ENCODE data around the gene ARHGAP15.

Gene ARHGAP15

GRCh38 chr2:143688248-143688647 is 559.0 kb downstream of the ARHGAP15 start:
- no peaks in the 10 kb centered on the region for H3K9me3 ChIP-seq (replicated peaks in 1 of 2; ENCODE audit: control insufficient read depth in 2 of 2, insufficient read depth in 1 of 2, low read depth in 1 of 2, low read length in 2 of 2)

GRCh38 chr2:143688815-143689214 is 559.6 kb downstream of the ARHGAP15 start:
- no peak overlapping the region for H3K14ac ChIP-seq (ENCODE audit: low read length)
- H3K4ac ChIP-seq (ENCODE audit: low read length): no peak overlapping the region
- no peak overlapping the region for H2AFZ ChIP-seq (ENCODE audit: low read length)
- H3K79me1 ChIP-seq (ENCODE audit: low read depth, low read length): no peaks in the 10 kb centered on the region
- H2BK120ac ChIP-seq (ENCODE audit: low read depth, low read length): no peak overlapping the region
- no peak overlapping the region for H2AK5ac ChIP-seq (ENCODE audit: low read depth, low read length)
- no peak overlapping the region for H3K27ac ChIP-seq (replicated peaks; ENCODE audit: low read length)
- no peak overlapping the region for H2BK12ac ChIP-seq (ENCODE audit: low read length)
- no peaks in the 10 kb centered on the region for H3K36me3 ChIP-seq (replicated peaks in 1 of 2; ENCODE audit: control insufficient read depth in 2 of 2, insufficient read depth in 2 of 2, low read length in 2 of 2)
- H3K23ac ChIP-seq (ENCODE audit: low read depth, low read length, poor library complexity): no peak overlapping the region
- WGBS, 2 donors (ENCODE audit: extremely low coverage in 2 of 2, insufficient read length in 2 of 2, insufficient replicate concordance in 1 of 2): no CpG with 5 or more reads among the region's 2 CpGs
- no peak overlapping the region for H3K9ac ChIP-seq (ENCODE audit: low read depth, low read length, poor library complexity)
- H3K4me2 ChIP-seq (ENCODE audit: insufficient read depth, low read length, poor library complexity, severe bottlenecking): no peak overlapping the region
- no peak overlapping the region for H4K8ac ChIP-seq (ENCODE audit: low read depth, low read length)
- H2BK5ac ChIP-seq (ENCODE audit: low read length): no peak overlapping the region
- no peaks in the 10 kb centered on the region for H3K9me3 ChIP-seq (replicated peaks in 1 of 2; ENCODE audit: control insufficient read depth in 2 of 2, insufficient read depth in 1 of 2, low read depth in 1 of 2, low read length in 2 of 2)
- no peak overlapping the region for H3K4me3 ChIP-seq (ENCODE audit: low read length in 2 of 2)
- no peaks in the 10 kb centered on the region for H3K27me3 ChIP-seq (ENCODE audit: control insufficient read depth in 3 of 3, insufficient read depth in 3 of 3, low read depth in 1 of 3, low read length in 3 of 3)
- peaks cover 0 to 7% of the 10 kb centered on the region in 2 donors for H3K4me1 ChIP-seq (ENCODE audit: control insufficient read depth in 2 of 2, insufficient read depth in 1 of 2, low read depth in 1 of 2, low read length in 2 of 2)
- DNase-seq (ENCODE audit: low spot score): no peak
- no peak overlapping the region for H3K18ac ChIP-seq (ENCODE audit: low read length)
- no peak overlapping the region for H2BK15ac ChIP-seq (ENCODE audit: low read length)
- H4K91ac ChIP-seq (ENCODE audit: low read depth, low read length, poor library complexity): no peak overlapping the region

More at GRCh38 chr2:143688248-143688647, 559.0 kb downstream of the ARHGAP15 start:
- Histone ChIP-seq H2AFZ (ENCODE audit: low read length) (no peak overlapping the region), H3K23ac (ENCODE audit: low read depth, low read length, poor library complexity) (no peak overlapping the region), H3K4me3 (ENCODE audit: low read length in 2 of 2) (no peak overlapping the region), H3K18ac (ENCODE audit: low read length) (no peak overlapping the region), H3K4me2 (ENCODE audit: insufficient read depth, low read length, poor library complexity, severe bottlenecking) (no peak overlapping the region), H2BK120ac (ENCODE audit: low read depth, low read length) (no peak overlapping the region), H3K36me3 (replicated peaks in 1 of 2; ENCODE audit: control insufficient read depth in 2 of 2, insufficient read depth in 2 of 2, low read length in 2 of 2) (no peaks in the 10 kb centered on the region), H2BK5ac (ENCODE audit: low read length) (no peak overlapping the region), H3K27ac (replicated peaks; ENCODE audit: low read length) (no peak overlapping the region), H3K9ac (ENCODE audit: low read depth, low read length, poor library complexity) (no peak overlapping the region), H3K4ac (ENCODE audit: low read length) (no peak overlapping the region), H2BK15ac (ENCODE audit: low read length) (no peak overlapping the region), H3K4me1 (ENCODE audit: control insufficient read depth in 2 of 2, insufficient read depth in 1 of 2, low read depth in 1 of 2, low read length in 2 of 2) (peaks cover 0 to 7% of the 10 kb centered on the region in 2 donors), H2AK5ac (ENCODE audit: low read depth, low read length) (no peak overlapping the region), H4K91ac (ENCODE audit: low read depth, low read length, poor library complexity) (no peak overlapping the region), H3K79me1 (ENCODE audit: low read depth, low read length) (no peaks in the 10 kb centered on the region), H4K8ac (ENCODE audit: low read depth, low read length) (no peak overlapping the region), H2BK12ac (ENCODE audit: low read length) (no peak overlapping the region), H3K27me3 (ENCODE audit: control insufficient read depth in 3 of 3, insufficient read depth in 3 of 3, low read depth in 1 of 3, low read length in 3 of 3) (no peaks in the 10 kb centered on the region), H3K14ac (ENCODE audit: low read length) (no peak overlapping the region)
- DNase-seq (ENCODE audit: low spot score): no peak
- WGBS, 2 donors (ENCODE audit: extremely low coverage in 2 of 2, insufficient read length in 2 of 2, insufficient replicate concordance in 1 of 2): no CpG with 5 or more reads among the region's 2 CpGs

GRCh38 chr2:143689541-143689940 is 560.3 kb downstream of the ARHGAP15 start:
- no peak overlapping the region for H3K9ac ChIP-seq (ENCODE audit: low read depth, low read length, poor library complexity)
- no peak overlapping the region for H3K4ac ChIP-seq (ENCODE audit: low read length)

DNA sequence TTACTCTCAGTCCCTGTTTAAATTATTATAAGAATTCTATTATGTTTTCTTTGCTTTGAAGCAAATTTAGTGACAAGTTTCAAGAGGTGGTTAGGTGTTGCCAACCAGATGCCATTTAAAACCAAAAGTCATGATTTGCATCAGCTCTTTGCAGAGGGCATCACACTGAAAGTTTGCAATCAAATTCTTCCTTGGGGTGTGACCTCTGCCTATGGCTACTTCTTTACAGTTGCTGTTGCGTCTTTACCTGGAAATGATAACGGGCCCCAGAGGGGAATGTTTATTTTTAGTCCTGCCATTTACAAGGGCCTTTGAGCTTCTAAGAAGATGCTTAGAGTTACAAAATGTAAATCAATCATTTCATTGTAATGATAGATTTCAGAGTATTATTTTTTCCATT is 561.0 kb downstream of the ARHGAP15 start:
- H3K23ac ChIP-seq (ENCODE audit: low read depth, low read length, poor library complexity): no peak overlapping the region
- H2BK12ac ChIP-seq (ENCODE audit: low read length): no peak overlapping the region
- H3K4me3 ChIP-seq (ENCODE audit: low read length in 2 of 2): no peak overlapping the region
- H3K4ac ChIP-seq (ENCODE audit: low read length): no peak overlapping the region
- no peak overlapping the region for H3K27ac ChIP-seq (replicated peaks; ENCODE audit: low read length)
- peaks cover 0 to 7% of the 10 kb centered on the region in 2 donors for H3K4me1 ChIP-seq (ENCODE audit: control insufficient read depth in 2 of 2, insufficient read depth in 1 of 2, low read depth in 1 of 2, low read length in 2 of 2)
- no peak overlapping the region for H2AFZ ChIP-seq (ENCODE audit: low read length)
- H3K14ac ChIP-seq (ENCODE audit: low read length): no peak overlapping the region
- DNase-seq (ENCODE audit: low spot score): no peak
- WGBS, 2 donors (ENCODE audit: extremely low coverage in 2 of 2, insufficient read length in 2 of 2, insufficient replicate concordance in 1 of 2): no CpG with 5 or more reads among the region's 2 CpGs
- H3K18ac ChIP-seq (ENCODE audit: low read length): no peak overlapping the region
- H3K4me2 ChIP-seq (ENCODE audit: insufficient read depth, low read length, poor library complexity, severe bottlenecking): no peak overlapping the region
- no peaks in the 10 kb centered on the region for H3K27me3 ChIP-seq (ENCODE audit: control insufficient read depth in 3 of 3, insufficient read depth in 3 of 3, low read depth in 1 of 3, low read length in 3 of 3)
- no peak overlapping the region for H4K91ac ChIP-seq (ENCODE audit: low read depth, low read length, poor library complexity)
- no peak overlapping the region for H2BK120ac ChIP-seq (ENCODE audit: low read depth, low read length)
- H2BK5ac ChIP-seq (ENCODE audit: low read length): no peak overlapping the region
- no peak overlapping the region for H2BK15ac ChIP-seq (ENCODE audit: low read length)
- no peak overlapping the region for H2AK5ac ChIP-seq (ENCODE audit: low read depth, low read length)
- no peaks in the 10 kb centered on the region for H3K9me3 ChIP-seq (replicated peaks in 1 of 2; ENCODE audit: control insufficient read depth in 2 of 2, insufficient read depth in 1 of 2, low read depth in 1 of 2, low read length in 2 of 2)
- H3K36me3 ChIP-seq (replicated peaks in 1 of 2; ENCODE audit: control insufficient read depth in 2 of 2, insufficient read depth in 2 of 2, low read length in 2 of 2): no peaks in the 10 kb centered on the region
- H3K79me1 ChIP-seq (ENCODE audit: low read depth, low read length): no peaks in the 10 kb centered on the region
- H3K9ac ChIP-seq (ENCODE audit: low read depth, low read length, poor library complexity): no peak overlapping the region
- no peak overlapping the region for H4K8ac ChIP-seq (ENCODE audit: low read depth, low read length)

More at GRCh38 chr2:143689541-143689940, 560.3 kb downstream of the ARHGAP15 start:
- no peak overlapping the region for H2AK5ac ChIP-seq (ENCODE audit: low read depth, low read length)
- H3K27me3 ChIP-seq (ENCODE audit: control insufficient read depth in 3 of 3, insufficient read depth in 3 of 3, low read depth in 1 of 3, low read length in 3 of 3): no peaks in the 10 kb centered on the region
- H3K14ac ChIP-seq (ENCODE audit: low read length): no peak overlapping the region
- H4K8ac ChIP-seq (ENCODE audit: low read depth, low read length): no peak overlapping the region
- no peaks in the 10 kb centered on the region for H3K36me3 ChIP-seq (replicated peaks in 1 of 2; ENCODE audit: control insufficient read depth in 2 of 2, insufficient read depth in 2 of 2, low read length in 2 of 2)
- no peak overlapping the region for H3K23ac ChIP-seq (ENCODE audit: low read depth, low read length, poor library complexity)
- no peak overlapping the region for H3K18ac ChIP-seq (ENCODE audit: low read length)
- no peaks in the 10 kb centered on the region for H3K79me1 ChIP-seq (ENCODE audit: low read depth, low read length)
- no peak overlapping the region for H3K4me2 ChIP-seq (ENCODE audit: insufficient read depth, low read length, poor library complexity, severe bottlenecking)
- H3K4me1 ChIP-seq (ENCODE audit: control insufficient read depth in 2 of 2, insufficient read depth in 1 of 2, low read depth in 1 of 2, low read length in 2 of 2): peaks cover 0 to 7% of the 10 kb centered on the region in 2 donors
- H2BK120ac ChIP-seq (ENCODE audit: low read depth, low read length): no peak overlapping the region
- H4K91ac ChIP-seq (ENCODE audit: low read depth, low read length, poor library complexity): no peak overlapping the region
- no peaks in the 10 kb centered on the region for H3K9me3 ChIP-seq (replicated peaks in 1 of 2; ENCODE audit: control insufficient read depth in 2 of 2, insufficient read depth in 1 of 2, low read depth in 1 of 2, low read length in 2 of 2)
- H2BK5ac ChIP-seq (ENCODE audit: low read length): no peak overlapping the region
- H3K4me3 ChIP-seq (ENCODE audit: low read length in 2 of 2): no peak overlapping the region
- no peak for DNase-seq (ENCODE audit: low spot score)
- no peak overlapping the region for H3K27ac ChIP-seq (replicated peaks; ENCODE audit: low read length)
- no peak overlapping the region for H2BK15ac ChIP-seq (ENCODE audit: low read length)
- WGBS, 2 donors (ENCODE audit: extremely low coverage in 2 of 2, insufficient read length in 2 of 2, insufficient replicate concordance in 1 of 2): no CpG with 5 or more reads among the region's 1 CpG
- no peak overlapping the region for H2AFZ ChIP-seq (ENCODE audit: low read length)
- no peak overlapping the region for H2BK12ac ChIP-seq (ENCODE audit: low read length)
